ENCODE data around the gene EGR2.
"Not testable (repeated sequence)": the region's sequence is repeated elsewhere in the genome, so short reads cannot be mapped to it uniquely, and the experiment has no call there.

- TF ChIP-seq CTCF, POLR2AphosphoS5, POLR2A (IDR thresholded peaks at IDR 0.05): not testable (repeated sequence)
Measured at GRCh38 chr10:62784537-62784936, 31.6 kb downstream of the EGR2 start.
